RCC 7860 (cell line): ENCODE results near the gene OR10T2.
"Not testable (repeated sequence)": the region's sequence is repeated elsewhere in the genome, so short reads cannot be mapped to it uniquely, and the experiment has no call there.

Source experiments
- DNase-seq: peaks from one replicate; pipeline ENCODE4 v3.0.0-alpha.2; 2015; ENCODE audit warnings: low spot score
- FAIRE-seq: peaks from 2 replicates; lab custom pipeline; 2012; peaks lifted over from hg19 to GRCh38; lab: Jason Lieb, UNC

Gene OR10T2

GRCh38 chr1:158357441-158357840 is 41.8 kb downstream of the OR10T2 start:
- no peak for DNase-seq
- no peak for FAIRE-seq

GRCh38 chr1:158356616-158357015 is 42.6 kb downstream of the OR10T2 start:
- no peak for DNase-seq
- FAIRE-seq: no peak

GRCh38 chr1:158355773-158356285 is 43.4 kb downstream of the OR10T2 start:
- DNase-seq: no peak
- FAIRE-seq: no peak

GRCh38 chr1:158354255-158354654 is 45.0 kb downstream of the OR10T2 start:
- DNase-seq: no peak
- FAIRE-seq: no peak

GRCh38 chr1:158353303-158354075 is 45.8 kb downstream of the OR10T2 start, which contains the start of gene CD1E:
Gene CD1E (plus strand): TSS chr1:158353894. CDS start chr1:158353989, 95 bp downstream.
- no peak for FAIRE-seq
- no peak for DNase-seq

- not testable (repeated sequence) for FAIRE-seq
These were observed 50.3 kb downstream of the OR10T2 start for GRCh38 chr1:158348946-158349345.

More at GRCh38 chr1:158348946-158349345, 50.3 kb downstream of the OR10T2 start:
- DNase-seq: not testable (repeated sequence)
